Neural cell (in vitro differentiated cells): Measurements from ENCODE around the gene TMPRSS6.

Experiments used
- CTCF ChIP-seq: fragments of 450-650 bp; IDR thresholded peaks from 2 replicates; pipeline ENCODE4 v1.5.1; 2014; ENCODE audit warnings: antibody characterized with exemption, mild to moderate bottlenecking, moderate library complexity; ENCODE audit not compliant: poor library complexity, severe bottlenecking
- EP300 ChIP-seq: fragments of 450-650 bp; conservative IDR thresholded peaks from 2 replicates; pipeline ENCODE4 v1.6.1; 2014; ENCODE audit warnings: antibody characterized with exemption, mild to moderate bottlenecking, moderate library complexity; ENCODE audit not compliant: poor library complexity, severe bottlenecking
- EZH2 ChIP-seq: fragments of 200-600, 300-800 bp; shearing (Covaris generic), sonication (generic); IDR thresholded peaks from 2 replicates; pipeline ENCODE4 v1.6.1; 2014; ENCODE audit warnings: antibody characterized with exemption, low read length, borderline replicate concordance, mild to moderate bottlenecking; ENCODE audit not compliant: insufficient read depth, poor library complexity, severe bottlenecking
- POLR2AphosphoS5 ChIP-seq: IDR thresholded peaks from 2 replicates; pipeline ENCODE4 v1.6.1; 2012
- RAD21 ChIP-seq: fragments of 450-650 bp; conservative IDR thresholded peaks from 2 replicates; pipeline ENCODE4 v1.6.1; 2014; ENCODE audit warnings: antibody characterized with exemption, mild to moderate bottlenecking, moderate library complexity
- TAF1 ChIP-seq: IDR thresholded peaks from 2 replicates; pipeline ENCODE4 v1.6.1; 2012; ENCODE audit warnings: low read depth

- TF ChIP-seq CTCF (no peak), POLR2AphosphoS5 (no peak), EP300 (no peak), EZH2 (no peak), RAD21 (no peak), TAF1 (no peak)
Measured at GRCh38 chr22:37024339-37025157, 85.0 kb downstream of the TMPRSS6 start.
